ENCODE results near the gene SALL3. TPM values are rescaled to one million over a fixed set of nuclear protein-coding genes. Genes with fewer than 3 reads are reported as not detected.

SALL3 gene
- total RNA-seq, 1 experiment from 2014 or later, result not detected

GRCh38 chr18:79043288-79043687, 63.7 kb downstream of the SALL3 start:
- no peak overlapping the region for H3K9ac ChIP-seq (ENCODE audit: low read length)
- no peaks in the 10 kb centered on the region for H3K36me3 ChIP-seq (ENCODE audit: insufficient read depth, low read length)
- peaks cover 7% of the 10 kb centered on the region; the same call in 1 of the 2 replicates for H3K4me1 ChIP-seq (ENCODE audit: low read length)
- H3K9me2 ChIP-seq (replicated peaks; ENCODE audit: insufficient read depth, low read length), result no peaks in the 10 kb centered on the region
- H4K20me1 ChIP-seq (ENCODE audit: insufficient read depth, low read depth, low read length), result no peaks in the 10 kb centered on the region
- H3K27me3 ChIP-seq (ENCODE audit: low read length), result no peaks in the 10 kb centered on the region; the same call in 1 of the 2 replicates
- H3K4me2 ChIP-seq (ENCODE audit: low read depth, low read length, poor library complexity, severe bottlenecking), result no peak overlapping the region
- H3K27ac ChIP-seq (ENCODE audit: low read length), result no peak overlapping the region
- H3K4me3 ChIP-seq (ENCODE audit: low read length), result no peak overlapping the region
- H2AFZ ChIP-seq (ENCODE audit: low read length), result no peak overlapping the region
- no peak for DNase-seq
- H3K79me2 ChIP-seq (ENCODE audit: low read length), result no peaks in the 10 kb centered on the region
- H3K9me3 ChIP-seq (ENCODE audit: low read length), result peaks cover 12% of the 10 kb centered on the region

DNA sequence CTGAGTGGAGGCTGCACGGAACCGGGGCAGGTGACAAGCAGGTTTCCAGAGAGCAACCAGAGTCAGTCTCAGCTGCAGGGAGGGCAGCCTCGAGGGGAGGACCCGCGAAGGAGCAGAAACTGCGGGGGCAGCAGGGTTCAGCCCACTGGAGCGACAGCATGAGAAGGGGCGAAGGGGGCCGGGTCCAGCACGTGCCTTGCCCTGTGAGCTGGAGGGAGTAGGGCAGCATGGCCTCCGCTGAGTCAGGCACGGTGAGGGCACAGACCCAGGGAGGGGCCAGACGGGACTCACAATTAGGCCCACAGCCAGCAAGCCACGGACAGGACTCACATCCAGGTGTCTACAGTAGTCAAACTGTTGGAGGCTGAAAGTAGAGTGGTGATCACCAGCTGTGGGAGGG, 66.9 kb downstream of the SALL3 start:
- no peak overlapping the region for H3K27ac ChIP-seq (ENCODE audit: low read length)
- no peak overlapping the region for H3K4me3 ChIP-seq (ENCODE audit: low read length)
- H3K79me2 ChIP-seq (ENCODE audit: low read length), result no peaks in the 10 kb centered on the region
- no peak for DNase-seq
- H3K4me2 ChIP-seq (ENCODE audit: low read depth, low read length, poor library complexity, severe bottlenecking), result no peak overlapping the region
- H4K20me1 ChIP-seq (ENCODE audit: insufficient read depth, low read depth, low read length), result no peaks in the 10 kb centered on the region
- no peak overlapping the region for H3K9ac ChIP-seq (ENCODE audit: low read length)
- H3K4me1 ChIP-seq (ENCODE audit: low read length), result peaks cover 7% of the 10 kb centered on the region; the same call in 1 of the 2 replicates
- H3K27me3 ChIP-seq (ENCODE audit: low read length), result no peaks in the 10 kb centered on the region
- no peaks in the 10 kb centered on the region for H3K36me3 ChIP-seq (ENCODE audit: insufficient read depth, low read length)
- no peaks in the 10 kb centered on the region for H3K9me3 ChIP-seq (ENCODE audit: low read length)
- no peaks in the 10 kb centered on the region for H3K9me2 ChIP-seq (replicated peaks; ENCODE audit: insufficient read depth, low read length)
- no peak overlapping the region for H2AFZ ChIP-seq (ENCODE audit: low read length)

DNA sequence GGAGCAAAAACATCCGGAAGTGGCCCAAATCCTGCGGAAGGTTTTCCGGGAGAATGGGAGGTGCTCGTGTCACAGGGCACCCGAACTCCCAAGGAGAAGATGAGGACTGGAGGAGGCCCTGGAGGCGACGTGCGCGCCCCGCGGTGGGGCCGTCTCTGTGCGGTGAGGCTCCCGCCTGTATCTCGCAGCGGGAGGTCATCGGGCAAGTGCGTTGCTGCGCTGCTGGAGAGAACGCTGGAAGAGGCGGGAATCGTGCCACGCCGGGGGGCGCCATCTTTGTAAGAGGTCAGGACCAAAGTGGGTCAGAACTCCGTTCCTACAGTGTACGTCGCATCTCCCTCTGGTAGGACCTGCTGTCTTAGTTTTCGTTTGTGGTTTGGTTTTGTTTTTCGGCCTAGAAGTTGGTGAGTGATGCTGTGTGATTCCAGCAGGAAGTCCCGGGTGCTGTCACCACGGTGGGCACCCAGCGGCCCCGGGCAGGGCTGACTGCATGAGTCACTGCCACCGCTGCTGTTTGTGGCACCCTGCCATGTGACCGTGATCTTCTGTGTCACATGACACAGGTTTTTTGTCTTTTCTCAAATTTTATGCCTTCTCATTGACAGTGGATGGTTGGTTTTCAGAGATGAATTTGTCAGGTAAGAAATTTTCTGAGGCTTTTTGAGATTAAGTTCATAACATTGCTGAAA, 68.1 kb downstream of the SALL3 start:
- H3K9me3 ChIP-seq (ENCODE audit: low read length), result no peaks in the 10 kb centered on the region
- no peaks in the 10 kb centered on the region for H3K36me3 ChIP-seq (ENCODE audit: insufficient read depth, low read length)
- no peak overlapping the region for H3K9ac ChIP-seq (ENCODE audit: low read length)
- H3K27me3 ChIP-seq (ENCODE audit: low read length), result no peaks in the 10 kb centered on the region
- no peak overlapping the region for H3K4me3 ChIP-seq (ENCODE audit: low read length)
- no peak overlapping the region for H2AFZ ChIP-seq (ENCODE audit: low read length)
- H3K27ac ChIP-seq (ENCODE audit: low read length), result no peak overlapping the region
- H3K79me2 ChIP-seq (ENCODE audit: low read length), result no peaks in the 10 kb centered on the region
- no peak overlapping the region for H3K4me2 ChIP-seq (ENCODE audit: low read depth, low read length, poor library complexity, severe bottlenecking)
- H3K4me1 ChIP-seq (ENCODE audit: low read length), result peaks cover 5% of the 10 kb centered on the region; the same call in 1 of the 2 replicates
- no peaks in the 10 kb centered on the region for H4K20me1 ChIP-seq (ENCODE audit: insufficient read depth, low read depth, low read length)
- no peaks in the 10 kb centered on the region for H3K9me2 ChIP-seq (replicated peaks; ENCODE audit: insufficient read depth, low read length)
- DNase-seq, result no peak

DNA sequence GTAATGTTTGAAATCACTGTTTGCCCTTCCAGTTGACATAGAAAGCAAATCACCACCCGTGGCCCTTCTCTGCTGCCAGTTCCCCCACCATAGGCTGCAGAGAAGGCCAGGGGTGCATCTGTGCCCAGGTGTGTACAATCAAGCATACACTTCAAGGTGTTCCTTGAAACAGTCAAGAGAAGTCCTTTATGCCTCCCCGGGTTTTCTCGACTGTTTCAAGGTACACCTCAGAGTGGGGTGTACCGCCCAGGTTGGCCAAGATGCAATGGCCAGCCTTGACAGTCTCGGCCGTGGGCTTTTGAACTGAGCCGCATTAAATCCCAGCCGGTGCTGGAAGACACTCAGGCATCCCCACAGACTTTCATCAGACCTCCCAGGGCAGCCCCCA, 68.6 kb downstream of the SALL3 start:
- H3K79me2 ChIP-seq (ENCODE audit: low read length), result no peaks in the 10 kb centered on the region
- H3K9me2 ChIP-seq (replicated peaks; ENCODE audit: insufficient read depth, low read length), result no peaks in the 10 kb centered on the region
- H3K27ac ChIP-seq (ENCODE audit: low read length), result no peak overlapping the region
- no peak overlapping the region for H3K4me3 ChIP-seq (ENCODE audit: low read length)
- H3K9me3 ChIP-seq (ENCODE audit: low read length), result no peaks in the 10 kb centered on the region
- H2AFZ ChIP-seq (ENCODE audit: low read length), result no peak overlapping the region
- no peaks in the 10 kb centered on the region for H3K27me3 ChIP-seq (ENCODE audit: low read length)
- H3K4me2 ChIP-seq (ENCODE audit: low read depth, low read length, poor library complexity, severe bottlenecking), result no peak overlapping the region
- DNase-seq, result no peak
- H4K20me1 ChIP-seq (ENCODE audit: insufficient read depth, low read depth, low read length), result no peaks in the 10 kb centered on the region
- no peak overlapping the region for H3K9ac ChIP-seq (ENCODE audit: low read length)
- peaks cover 4% of the 10 kb centered on the region; the same call in 1 of the 2 replicates for H3K4me1 ChIP-seq (ENCODE audit: low read length)
- no peaks in the 10 kb centered on the region for H3K36me3 ChIP-seq (ENCODE audit: insufficient read depth, low read length)

GRCh38 chr18:79049506-79049905, 69.9 kb downstream of the SALL3 start:
- DNase-seq, result no peak
- Histone ChIP-seq H3K27me3 (ENCODE audit: low read length) (no peaks in the 10 kb centered on the region), H3K9ac (ENCODE audit: low read length) (no peak overlapping the region), H3K4me3 (ENCODE audit: low read length) (no peak overlapping the region), H3K79me2 (ENCODE audit: low read length) (no peaks in the 10 kb centered on the region), H3K4me1 (ENCODE audit: low read length) (no peaks in the 10 kb centered on the region), H3K36me3 (ENCODE audit: insufficient read depth, low read length) (no peaks in the 10 kb centered on the region), H3K9me3 (ENCODE audit: low read length) (no peaks in the 10 kb centered on the region), H3K4me2 (ENCODE audit: low read depth, low read length, poor library complexity, severe bottlenecking) (no peak overlapping the region), H2AFZ (ENCODE audit: low read length) (no peak overlapping the region), H3K27ac (ENCODE audit: low read length) (no peak overlapping the region), H4K20me1 (ENCODE audit: insufficient read depth, low read depth, low read length) (no peaks in the 10 kb centered on the region), H3K9me2 (replicated peaks; ENCODE audit: insufficient read depth, low read length) (no peaks in the 10 kb centered on the region)

Other genes with a start within 250 kb of the SALL3 start
- 65.1 and 76.9 TPM in 2 replicates for gene ATP9B, start 89.6 kb downstream of the SALL3 start, total RNA-seq (2014; rRNA removed; shearing (Covaris generic); ENCODE audit: low replicate concordance)